DMS79 treated with DMSO at 0.1 percent for 48 hours (cell line): Measurements from ENCODE around the gene DNAAF5.
A peak's percentile ranks its signal among the peaks of the same experiment; 100 is the strongest.
"Not testable (repeated sequence)": the region's sequence is repeated elsewhere in the genome, so short reads cannot be mapped to it uniquely, and the experiment has no call there.

ENCODE experiments used
- DNase-seq: peaks from one replicate; lab custom pipeline; 2025; lab: John Stamatoyannopoulos, UW

Gene DNAAF5

GRCh38 chr7:730501-731439, 4.3 kb downstream of the DNAAF5 start:
- DNase-seq, result no peak

GRCh38 chr7:731440-732085, 5.1 kb downstream of the DNAAF5 start:
- DNase-seq, result no peak

- peak; percentile 85 for DNase-seq
Observed at GRCh38 chr7:732094-732541, 5.6 kb downstream of the DNAAF5 start.

- DNase-seq, result no peak
Observed at GRCh38 chr7:732556-732955, 6.1 kb downstream of the DNAAF5 start.

- no peak for DNase-seq
Observed at GRCh38 chr7:734214-734613, 7.7 kb downstream of the DNAAF5 start.

GRCh38 chr7:734808-735207, 8.3 kb downstream of the DNAAF5 start:
- no peak for DNase-seq

- no peak for DNase-seq
Observed at GRCh38 chr7:738241-738640, 11.7 kb downstream of the DNAAF5 start.

- DNase-seq, result no peak
Observed at GRCh38 chr7:738723-739454, 12.4 kb downstream of the DNAAF5 start.

GRCh38 chr7:739455-739982, 13.0 kb downstream of the DNAAF5 start:
- DNase-seq, result no peak

- DNase-seq, result no peak
Observed at GRCh38 chr7:739983-740942, 13.8 kb downstream of the DNAAF5 start.

- no peak for DNase-seq
Observed at GRCh38 chr7:741191-741671, 14.7 kb downstream of the DNAAF5 start.

GRCh38 chr7:741850-742249, 15.4 kb downstream of the DNAAF5 start:
- no peak for DNase-seq

- no peak for DNase-seq
Observed at GRCh38 chr7:742791-743190, 16.3 kb downstream of the DNAAF5 start.

- not testable (repeated sequence) for DNase-seq
Observed at GRCh38 chr7:743341-744127, 17.0 kb downstream of the DNAAF5 start.

GRCh38 chr7:744128-744520, 17.6 kb downstream of the DNAAF5 start:
- not testable (repeated sequence) for DNase-seq

- no peak for DNase-seq
Observed at GRCh38 chr7:744854-745430, 18.4 kb downstream of the DNAAF5 start.

- DNase-seq, result no peak
Observed at GRCh38 chr7:745431-746154, 19.1 kb downstream of the DNAAF5 start.

GRCh38 chr7:746155-747061, 19.9 kb downstream of the DNAAF5 start:
- no peak for DNase-seq
